ENCODE results near the gene XYLT1. TPM values are rescaled to one million over a fixed set of nuclear protein-coding genes. Genes with fewer than 3 reads are reported as not detected.

Gene XYLT1
- polyA plus RNA-seq, 1 of the 3 experiments (the other 2 are of a cell fraction) = 17.6 TPM

GRCh38 chr16:17109413-17109812 is 361.3 kb downstream of the XYLT1 start:
- H3K36me3 ChIP-seq (replicated peaks in 1 of 2; ENCODE audit: control insufficient read depth in 1 of 2, insufficient read depth in 2 of 2, low read length in 1 of 2) = peaks cover 8 to 29% of the 10 kb centered on the region in 2 experiments
- no peak overlapping the region for H2AFZ ChIP-seq (ENCODE audit: low read depth)
- no peak overlapping the region for H3K27ac ChIP-seq (ENCODE audit: low read depth in 2 of 2, low read length in 1 of 2)
- peaks cover 11% of the 10 kb centered on the region; the same call in 1 of the 2 replicates for H4K20me1 ChIP-seq (ENCODE audit: insufficient read depth)
- H3K9ac ChIP-seq = no peak overlapping the region
- ChIA-PET POLR2A (no interaction called here), CTCF (no interaction called here)
- no peak overlapping the region for H3K4me2 ChIP-seq
- no peaks in the 10 kb centered on the region for H3K27me3 ChIP-seq (ENCODE audit: insufficient read depth)
- H3F3A ChIP-seq (replicated peaks; ENCODE audit: insufficient read depth) = peaks cover 31% of the 10 kb centered on the region
- no peaks in the 10 kb centered on the region; a peak in 1 of 4 replicates for H3K4me1 ChIP-seq (ENCODE audit: control insufficient read depth in 1 of 2, insufficient read depth in 2 of 2, low read depth in 1 of 2, low read length in 1 of 2)
- no peak for DNase-seq
- no peaks in the 10 kb centered on the region for H3K9me3 ChIP-seq
- no peaks in the 10 kb centered on the region for H3K79me2 ChIP-seq (ENCODE audit: insufficient read depth)
- no peak overlapping the region for H3K4me3 ChIP-seq (ENCODE audit: low read depth in 2 of 2, low read length in 1 of 2)
- TF ChIP-seq YY1 (IDR thresholded peaks at IDR 0.05; ENCODE audit: low read depth) (no peak), SIN3A (IDR thresholded peaks at IDR 0.05; ENCODE audit: borderline replicate concordance, low read depth, low read length) (no peak), FOXM1 (IDR thresholded peaks at IDR 0.05; ENCODE audit: low read depth) (no peak), NFIC (IDR thresholded peaks at IDR 0.05; ENCODE audit: borderline replicate concordance) (no peak), GABPA (IDR thresholded peaks at IDR 0.05; ENCODE audit: low read depth) (no peak), FOXJ3 (CRISPR knock-in tag; IDR thresholded peaks at IDR 0.05) (no peak), ELF1 (IDR thresholded peaks at IDR 0.05) (no peak)
- no peaks in the 10 kb centered on the region for H3K9me2 ChIP-seq

- ChIA-PET CTCF (no interaction called here), POLR2A (no interaction called here)
- Histone ChIP-seq H3K4me3 (ENCODE audit: low read depth in 2 of 2, low read length in 1 of 2) (no peak overlapping the region), H3K4me2 (no peak overlapping the region), H3K9ac (no peak overlapping the region), H3K9me3 (no peaks in the 10 kb centered on the region), H4K20me1 (ENCODE audit: insufficient read depth) (peaks cover 11% of the 10 kb centered on the region; the same call in 1 of the 2 replicates), H3F3A (replicated peaks; ENCODE audit: insufficient read depth) (peaks cover 38% of the 10 kb centered on the region), H3K9me2 (no peaks in the 10 kb centered on the region), H3K79me2 (ENCODE audit: insufficient read depth) (no peaks in the 10 kb centered on the region), H3K36me3 (replicated peaks in 1 of 2; ENCODE audit: control insufficient read depth in 1 of 2, insufficient read depth in 2 of 2, low read length in 1 of 2) (peaks cover 8 to 31% of the 10 kb centered on the region in 2 experiments), H3K27ac (ENCODE audit: low read depth in 2 of 2, low read length in 1 of 2) (no peak overlapping the region), H3K4me1 (ENCODE audit: control insufficient read depth in 1 of 2, insufficient read depth in 2 of 2, low read depth in 1 of 2, low read length in 1 of 2) (no peaks in the 10 kb centered on the region; a peak in 1 of 4 replicates), H2AFZ (ENCODE audit: low read depth) (no peak overlapping the region), H3K27me3 (ENCODE audit: insufficient read depth) (no peaks in the 10 kb centered on the region)
- TF ChIP-seq MEF2A (IDR thresholded peaks at IDR 0.05; ENCODE audit: borderline replicate concordance, low read depth) = no peak
- no peak for TF ChIP-seq TCF12 (IDR thresholded peaks at IDR 0.05)
- no peak for TF ChIP-seq FOXJ3 (CRISPR knock-in tag; IDR thresholded peaks at IDR 0.05)
- TF ChIP-seq MAX (IDR thresholded peaks at IDR 0.05; ENCODE audit: low read depth) = no peak
- no peak for TF ChIP-seq ELF1 (IDR thresholded peaks at IDR 0.05)
- TF ChIP-seq USF2 (IDR thresholded peaks at IDR 0.05; ENCODE audit: borderline replicate concordance, low read depth, low read length) = no peak
- no peak for TF ChIP-seq RAD21 (IDR thresholded peaks at IDR 0.05; ENCODE audit: low read length)
- TF ChIP-seq POLR2AphosphoS5 (IDR thresholded peaks at IDR 0.05; ENCODE audit: low read depth, low read length) = no peak
- TF ChIP-seq USF1 (IDR thresholded peaks at IDR 0.05; ENCODE audit: borderline replicate concordance, low read depth) = no peak
- TF ChIP-seq TEAD4 (IDR thresholded peaks at IDR 0.05; ENCODE audit: borderline replicate concordance, insufficient read depth) = no peak
- TF ChIP-seq JUND (IDR thresholded peaks at IDR 0.05) = no peak
- TF ChIP-seq NRF1 (IDR thresholded peaks at IDR 0.05; ENCODE audit: low read depth, low read length) = no peak
- no peak for TF ChIP-seq RXRA (IDR thresholded peaks at IDR 0.05; ENCODE audit: borderline replicate concordance, low read depth)
- TF ChIP-seq IRF3 (IDR thresholded peaks at IDR 0.05; ENCODE audit: low read depth, low read length) = no peak
- TF ChIP-seq EZH2phosphoT487 (IDR thresholded peaks at IDR 0.05; ENCODE audit: borderline replicate concordance, low read depth) = no peak
- TF ChIP-seq CHD2 (IDR thresholded peaks at IDR 0.05; ENCODE audit: low read length, partially characterized antibody) = no peak
- TF ChIP-seq SIN3A (IDR thresholded peaks at IDR 0.05; ENCODE audit: borderline replicate concordance, low read depth, low read length) = no peak
- no peak for DNase-seq
- WGBS (ENCODE audit: low lambda C conversion rate) = 83% methylated on average over 14 of the region's 17 CpGs
Measured at GRCh38 chr16:17108596-17108995, 362.2 kb downstream of the XYLT1 start.

All from SK-N-SH (cell line).